WTC11 (cell line): ENCODE measurements around the gene LNX2. TPM values are rescaled to one million over a fixed set of nuclear protein-coding genes. Genes with fewer than 3 reads are reported as not detected.

ENCODE experiments used
- ATAC-seq: fragments of 200-7000 bp; cut with Tn5 transposase; 2 replicates; pipeline ENCODE4 v1.10.0; 2021; ENCODE audit warnings: mild to moderate bottlenecking, moderate library complexity
- CTCF ChIA-PET: fragments of 300-600 bp; sonication (Branson Sonifier 250); formaldehyde crosslinking; loops from one replicate; lab custom pipeline; 2021; ENCODE audit warnings: antibody characterized with exemption; lab: Charles Lee
- POLR2A ChIA-PET: fragments of 350-600 bp; sonication (Branson Sonifier 250); formaldehyde crosslinking; loops from one replicate; lab custom pipeline; 2021; ENCODE audit warnings: antibody characterized with exemption; lab: Charles Lee
- DNase-seq: peaks from one replicate; pipeline ENCODE4 v3.0.0; 2021; ENCODE audit warnings: low spot score
- H3K27ac Mint-ChIP-seq: 2 replicates; pipeline ENCODE4 v1.8.0; 2021; ENCODE audit warnings: mixed read lengths
- H3K27me3 Mint-ChIP-seq: 2 replicates; pipeline ENCODE4 v1.8.0; 2021; ENCODE audit warnings: low read depth, mild to moderate bottlenecking, moderate library complexity, mixed read lengths
- H3K36me3 Mint-ChIP-seq: 2 replicates; pipeline ENCODE4 v1.8.0; 2021; ENCODE audit warnings: mixed read lengths
- H3K4me1 Mint-ChIP-seq: 2 replicates; pipeline ENCODE4 v1.8.0; 2022; ENCODE audit warnings: mixed read lengths
- H3K4me3 Mint-ChIP-seq: 2 replicates; pipeline ENCODE4 v1.8.0; 2021; ENCODE audit warnings: mild to moderate bottlenecking, moderate library complexity, mixed read lengths
- H3K9me3 Mint-ChIP-seq: 2 replicates; pipeline ENCODE4 v1.8.0; 2021; ENCODE audit warnings: mixed read lengths
- ATF3 ChIP-seq: sonication (generic); formaldehyde crosslinking; conservative IDR thresholded peaks from 2 replicates; pipeline ENCODE4 v1.8.1; 2022; ENCODE audit warnings: mild to moderate bottlenecking, missing genetic modification reagents
- CDX4 ChIP-seq: fragments of 250-450 bp; sonication (Bioruptor Pico); IDR thresholded peaks from 2 replicates; pipeline ENCODE4 v1.9.0; 2021; ENCODE audit warnings: moderate library complexity, mild to moderate bottlenecking, inconsistent platforms, borderline replicate concordance
- CREM ChIP-seq: sonication (generic); formaldehyde crosslinking; IDR thresholded peaks from 2 replicates; pipeline ENCODE4 v1.8.1; 2022; ENCODE audit warnings: mild to moderate bottlenecking, missing genetic modification reagents, moderate library complexity
- CTCF ChIP-seq: fragments of 200-600 bp; IDR thresholded peaks from 2 replicates; pipeline ENCODE4 v1.8.0; 2022; ENCODE audit warnings: antibody characterized with exemption
- E2F1 ChIP-seq: sonication (generic); formaldehyde crosslinking; IDR thresholded peaks from 2 replicates; pipeline ENCODE4 v1.8.0; 2022; ENCODE audit warnings: mild to moderate bottlenecking, missing genetic modification reagents
- EMX1 ChIP-seq: fragments of 250-450 bp; sonication (Bioruptor Pico); IDR thresholded peaks from 2 replicates; pipeline ENCODE4 v1.8.0; 2021; ENCODE audit warnings: mild to moderate bottlenecking
- FOXK1 ChIP-seq: sonication (generic); formaldehyde crosslinking; IDR thresholded peaks from 2 replicates; pipeline ENCODE4 v1.8.0; 2022; ENCODE audit warnings: mild to moderate bottlenecking, moderate library complexity, missing genetic modification reagents
- GTF2I ChIP-seq: fragments of 250-450 bp; sonication (Bioruptor Pico); conservative IDR thresholded peaks from 2 replicates; pipeline ENCODE4 v1.4.0; 2021; ENCODE audit warnings: mild to moderate bottlenecking
- JUN ChIP-seq: sonication (generic); formaldehyde crosslinking; IDR thresholded peaks from 2 replicates; pipeline ENCODE4 v1.8.0; 2023; ENCODE audit warnings: mild to moderate bottlenecking, missing genetic modification reagents
- NR1H2 ChIP-seq: sonication (generic); formaldehyde crosslinking; IDR thresholded peaks from 2 replicates; pipeline ENCODE4 v1.9.0; 2021; ENCODE audit warnings: mild to moderate bottlenecking, moderate library complexity, missing genetic modification reagents
- PREB ChIP-seq: sonication (generic); formaldehyde crosslinking; IDR thresholded peaks from 2 replicates; pipeline ENCODE4 v1.8.1; 2022; ENCODE audit warnings: mild to moderate bottlenecking, missing genetic modification reagents, moderate library complexity, borderline replicate concordance
- SMAD4 ChIP-seq: sonication (generic); formaldehyde crosslinking; IDR thresholded peaks from 2 replicates; pipeline ENCODE4 v1.8.0; 2022; ENCODE audit warnings: mild to moderate bottlenecking, missing genetic modification reagents
- TEAD1 ChIP-seq: sonication (generic); formaldehyde crosslinking; IDR thresholded peaks from 2 replicates; pipeline ENCODE4 v1.8.0; 2022; ENCODE audit warnings: mild to moderate bottlenecking, missing genetic modification reagents
- USF1 ChIP-seq: sonication (generic); formaldehyde crosslinking; IDR thresholded peaks from 2 replicates; pipeline ENCODE4 v1.8.0; 2022; ENCODE audit warnings: mild to moderate bottlenecking, missing genetic modification reagents
- ZBTB43 ChIP-seq: sonication (generic); formaldehyde crosslinking; IDR thresholded peaks from 2 replicates; pipeline ENCODE4 v1.8.1; 2023; ENCODE audit warnings: mild to moderate bottlenecking, missing genetic modification reagents
- ZMAT4 ChIP-seq: fragments of 250-450 bp; sonication (Bioruptor Pico); IDR thresholded peaks from 2 replicates; pipeline ENCODE4 v1.9.0; 2021; ENCODE audit warnings: mild to moderate bottlenecking
- ZNF121 ChIP-seq: sonication (generic); formaldehyde crosslinking; IDR thresholded peaks from 2 replicates; pipeline ENCODE4 v1.8.0; 2023; ENCODE audit warnings: missing genetic modification reagents
- ZNF232 ChIP-seq: sonication (generic); formaldehyde crosslinking; IDR thresholded peaks from 2 replicates; pipeline ENCODE4 v1.8.0; 2022; ENCODE audit warnings: mild to moderate bottlenecking, missing genetic modification reagents
- ZNF281 ChIP-seq: sonication (generic); formaldehyde crosslinking; IDR thresholded peaks from 2 replicates; pipeline ENCODE4 v1.8.0; 2023; ENCODE audit warnings: mild to moderate bottlenecking, missing genetic modification reagents
- ZNF671 ChIP-seq: fragments of 250-450 bp; sonication (Bioruptor Pico); IDR thresholded peaks from 2 replicates; pipeline ENCODE4 v1.8.0; 2021; ENCODE audit warnings: mild to moderate bottlenecking
- total RNA-seq: library from RNA; stranded (reverse); gene quantifications from 3 replicates; pipeline ENCODE4 v1.2.3, GENCODE V29; 2021

LNX2 gene
- total RNA-seq, 1 experiment from 2014 or later: 10.1 TPM

GRCh38 chr13:27562457-27562856, 57.9 kb downstream of the LNX2 start:
- POLR2A ChIA-PET: no interaction called here
- no peak for ATAC-seq
- H3K27me3 Mint-ChIP-seq: no peaks in the 10 kb centered on the region
- H3K9me3 Mint-ChIP-seq: no peaks in the 10 kb centered on the region
- CTCF ChIA-PET: no interaction called here
- no peak overlapping the region for H3K4me3 Mint-ChIP-seq
- no peaks in the 10 kb centered on the region; the same call in 1 of the 2 replicates for H3K36me3 Mint-ChIP-seq
- no peaks in the 10 kb centered on the region for H3K4me1 Mint-ChIP-seq
- DNase-seq: no peak
- TF ChIP-seq NR1H2 (CRISPR knock-in tag) (no peak), EMX1 (CRISPR knock-in tag) (no peak), CTCF (no peak), SMAD4 (CRISPR knock-in tag) (no peak), FOXK1 (CRISPR knock-in tag) (no peak), USF1 (no peak), PREB (CRISPR knock-in tag) (no peak), TEAD1 (CRISPR knock-in tag) (no peak), ZNF121 (CRISPR knock-in tag) (no peak), CDX4 (CRISPR knock-in tag) (no peak), JUN (CRISPR knock-in tag) (no peak), ZBTB43 (CRISPR knock-in tag) (no peak), ZMAT4 (CRISPR knock-in tag) (no peak)
- H3K27ac Mint-ChIP-seq: no peak overlapping the region

GRCh38 chr13:27559719-27560118, 60.6 kb downstream of the LNX2 start:
- no peak for TF ChIP-seq ZNF232 (CRISPR knock-in tag)
- no peak for TF ChIP-seq ZNF671 (CRISPR knock-in tag)
- no peak for TF ChIP-seq CREM (CRISPR knock-in tag)
- TF ChIP-seq E2F1: no peak
- no peak for TF ChIP-seq ATF3
- no peak for TF ChIP-seq SMAD4 (CRISPR knock-in tag)
- no peak for TF ChIP-seq GTF2I (CRISPR knock-in tag)
- no peak for TF ChIP-seq ZNF281 (CRISPR knock-in tag)
- Mint-ChIP-seq H3K9me3 (peaks cover 9% of the 10 kb centered on the region), H3K4me3 (no peak overlapping the region), H3K27ac (no peak overlapping the region), H3K4me1 (no peaks in the 10 kb centered on the region), H3K27me3 (no peaks in the 10 kb centered on the region), H3K36me3 (peaks cover 21% of the 10 kb centered on the region)
- DNase-seq (no peak), ATAC-seq (no peak)
- ChIA-PET POLR2A (no interaction called here), CTCF (interaction anchor here (0.6 to 0.9 kb wide), 2 partner anchors 27 kb away, joined by 3 to 4 read pairs; no protein-coding TSS in a partner anchor)
